Measurements from ENCODE around the gene UBE2D1.

UBE2D1 gene

DNA sequence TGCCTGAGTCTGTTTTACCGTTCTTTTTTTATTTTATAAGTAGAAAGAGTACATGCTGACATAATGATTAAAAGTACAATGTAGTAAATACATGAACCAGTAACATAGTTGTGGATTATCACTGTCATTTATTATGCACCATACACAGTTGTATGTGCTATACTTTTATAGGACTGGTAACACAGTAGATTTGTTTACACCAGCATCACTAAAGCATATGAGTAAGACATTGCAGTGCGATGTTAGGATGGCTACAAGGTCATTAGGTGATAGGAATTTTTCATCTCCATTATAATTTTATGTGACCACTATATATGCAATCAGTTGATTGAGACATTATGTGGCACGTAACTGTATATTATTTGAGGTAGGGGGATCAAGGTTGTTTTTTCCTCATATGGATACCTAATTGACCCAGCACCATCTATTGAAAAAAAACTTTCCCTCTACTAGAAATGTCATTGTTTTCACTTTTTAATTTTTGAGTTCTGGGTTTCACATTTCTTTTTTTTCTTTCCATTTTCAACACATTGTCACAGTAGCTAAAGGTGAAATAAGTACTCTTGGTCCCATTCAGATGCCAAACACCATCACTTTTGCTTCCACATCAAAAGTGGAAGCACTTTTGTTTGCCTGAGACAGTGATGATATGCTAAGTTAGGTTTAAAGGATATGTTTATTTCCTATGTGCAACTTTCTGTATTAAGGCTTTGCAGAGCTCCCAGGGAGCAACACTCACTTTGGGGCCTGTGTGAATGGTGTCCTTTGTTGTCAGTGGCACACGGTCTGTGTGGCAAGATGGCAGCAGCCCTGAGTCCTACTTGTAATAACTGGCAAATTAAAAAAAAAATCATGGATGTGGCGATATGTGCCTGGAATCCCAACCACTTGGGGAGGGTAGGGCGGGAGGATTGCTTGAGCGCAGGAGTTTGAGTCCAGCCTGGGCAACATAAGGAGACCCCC, 17.1 kb downstream of the UBE2D1 start:
- TF ChIP-seq CTCF (IDR thresholded peaks at IDR 0.05; ENCODE audit: low read depth, low read length), result no peak
- Histone ChIP-seq H3K4me3 (ENCODE audit: low read depth, low read length) (no peak overlapping the region), H3K36me3 (no peaks in the 10 kb centered on the region), H3K27me3 (no peaks in the 10 kb centered on the region), H3K4me1 (peaks cover 4% of the 10 kb centered on the region; the same call in 1 of the 2 replicates), H3K9me3 (no peaks in the 10 kb centered on the region)
- DNase-seq, result no peak

DNA sequence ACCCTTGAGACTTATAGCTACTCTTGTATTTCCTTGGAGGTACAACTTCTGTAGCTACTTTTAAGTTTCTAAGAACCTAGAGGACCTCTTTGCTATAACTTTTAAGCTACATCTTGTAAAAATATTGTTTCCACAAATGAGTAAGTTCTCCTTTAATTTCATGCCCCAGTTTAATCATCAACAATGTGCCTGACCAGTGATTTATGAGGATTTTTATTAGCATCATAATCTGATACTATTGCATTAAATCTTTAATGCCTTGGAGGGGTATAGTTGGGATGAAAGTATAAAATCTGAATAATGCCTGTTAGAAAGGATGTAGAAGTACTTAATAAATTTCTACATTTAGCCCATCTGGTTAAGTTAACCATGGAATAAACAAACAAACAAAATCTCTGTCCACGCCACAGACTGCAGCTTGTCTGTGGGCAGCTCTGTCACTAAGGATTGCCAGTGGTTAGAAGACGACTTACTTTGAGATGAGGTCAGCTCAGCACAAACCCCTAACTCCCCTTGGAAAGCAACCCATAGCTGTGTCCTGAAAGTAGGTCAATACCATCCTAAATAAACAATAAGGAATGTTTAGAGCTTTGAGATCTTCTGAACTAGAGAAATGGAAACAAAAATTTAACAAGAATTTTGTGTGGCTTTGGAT, 18.3 kb downstream of the UBE2D1 start:
- no peak for TF ChIP-seq CTCF (IDR thresholded peaks at IDR 0.05; ENCODE audit: low read depth, low read length)
- no peak for DNase-seq
- Histone ChIP-seq H3K36me3 (no peaks in the 10 kb centered on the region), H3K4me1 (peaks cover 4% of the 10 kb centered on the region; the same call in 1 of the 2 replicates), H3K9me3 (no peaks in the 10 kb centered on the region), H3K4me3 (ENCODE audit: low read depth, low read length) (no peak overlapping the region), H3K27me3 (no peaks in the 10 kb centered on the region)

- no peaks in the 10 kb centered on the region for H3K9me3 ChIP-seq
- H3K4me3 ChIP-seq (ENCODE audit: low read depth, low read length), result no peak overlapping the region
- no peaks in the 10 kb centered on the region for H3K27me3 ChIP-seq
- peaks cover 4% of the 10 kb centered on the region; the same call in 1 of the 2 replicates for H3K4me1 ChIP-seq
- H3K36me3 ChIP-seq, result no peaks in the 10 kb centered on the region; the same call in 1 of the 2 replicates
- DNase-seq, result no peak
- TF ChIP-seq CTCF (IDR thresholded peaks at IDR 0.05; ENCODE audit: low read depth, low read length), result no peak
These were observed 21.9 kb downstream of the UBE2D1 start for GRCh38 chr10:58356756-58357155.

DNA sequence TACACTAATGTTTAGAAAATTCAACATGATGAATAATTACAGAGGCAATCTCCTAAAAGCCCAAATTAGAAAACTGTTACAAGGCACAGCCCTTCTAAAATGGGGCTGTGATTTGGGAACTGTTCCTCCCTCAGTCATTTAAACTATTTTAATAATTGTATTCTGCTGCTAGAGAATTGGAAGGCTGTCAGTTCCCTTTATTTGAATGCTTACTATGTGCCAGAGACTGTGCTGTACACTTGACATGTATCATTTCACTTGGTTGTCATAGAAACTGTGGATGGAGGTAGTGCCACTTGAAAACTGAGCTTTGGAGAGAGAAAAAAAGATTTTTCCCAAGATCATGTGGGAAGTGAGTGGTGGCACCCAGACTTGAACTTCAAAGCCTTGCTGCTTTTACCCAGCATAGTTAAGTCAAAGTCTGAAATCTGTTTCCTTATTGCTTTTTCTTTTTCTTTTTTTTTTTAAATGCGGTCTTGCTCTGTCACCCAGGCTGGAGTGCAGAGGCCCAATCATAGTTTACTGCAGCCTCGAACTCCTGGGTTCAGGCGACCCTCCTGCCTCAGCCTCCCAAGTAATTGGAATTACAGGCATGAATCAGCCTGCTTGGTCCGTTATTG, 23.6 kb downstream of the UBE2D1 start:
- no peak for DNase-seq
- TF ChIP-seq CTCF (IDR thresholded peaks at IDR 0.05; ENCODE audit: low read depth, low read length), result no peak
- Histone ChIP-seq H3K27me3 (no peaks in the 10 kb centered on the region), H3K9me3 (no peaks in the 10 kb centered on the region), H3K4me1 (peaks cover 4% of the 10 kb centered on the region; the same call in 1 of the 2 replicates), H3K36me3 (no peaks in the 10 kb centered on the region; the same call in 1 of the 2 replicates), H3K4me3 (ENCODE audit: low read depth, low read length) (no peak overlapping the region)

DNA sequence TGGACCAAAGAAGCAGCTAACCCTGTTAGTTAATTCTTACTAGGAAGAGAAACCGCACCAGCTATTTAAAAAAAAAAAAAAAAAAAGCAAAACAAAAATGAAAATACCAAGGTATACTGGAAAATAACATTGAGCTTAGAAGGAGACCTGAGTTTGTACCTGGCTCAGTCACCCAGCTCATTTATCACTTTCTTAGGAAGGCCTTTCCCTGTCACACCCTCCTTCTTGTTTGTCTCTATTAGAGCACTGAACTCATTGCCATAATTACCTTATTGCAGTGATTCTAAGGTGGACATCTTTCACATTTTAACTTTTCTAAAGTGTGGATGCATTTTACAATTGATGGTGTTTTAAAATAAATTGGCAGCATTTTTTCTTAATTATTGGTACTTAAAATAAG, 24.1 kb downstream of the UBE2D1 start:
- Histone ChIP-seq H3K27me3 (no peaks in the 10 kb centered on the region), H3K4me1 (peaks cover 4% of the 10 kb centered on the region; the same call in 1 of the 2 replicates), H3K36me3 (no peaks in the 10 kb centered on the region; the same call in 1 of the 2 replicates), H3K4me3 (ENCODE audit: low read depth, low read length) (no peak overlapping the region), H3K9me3 (no peaks in the 10 kb centered on the region)
- no peak for DNase-seq
- TF ChIP-seq CTCF (IDR thresholded peaks at IDR 0.05; ENCODE audit: low read depth, low read length), result no peak
